Fibroblast of skin of scalp (primary cell): ENCODE measurements around the gene HES4.
"Not testable (repeated sequence)": the region's sequence is repeated elsewhere in the genome, so short reads cannot be mapped to it uniquely, and the experiment has no call there.

Experiments used
- DNase-seq: peaks from one replicate; pipeline ENCODE4 v3.0.0-alpha.2; 2013

HES4 gene

GRCh38 chr1:997993-998744 is 1.7 kb downstream of the HES4 start:
- DNase-seq, result no peak

GRCh38 chr1:997713-997992 is 2.2 kb downstream of the HES4 start:
- no peak for DNase-seq

GRCh38 chr1:996851-997712 is 2.8 kb downstream of the HES4 start:
- DNase-seq, result no peak

GRCh38 chr1:995665-996633 is 3.9 kb downstream of the HES4 start:
- peak; percentile 14 for DNase-seq

- not testable (repeated sequence) for DNase-seq
Measured at GRCh38 chr1:994546-994945, 5.4 kb downstream of the HES4 start.

GRCh38 chr1:993379-993995 is 6.4 kb downstream of the HES4 start:
- DNase-seq, result no peak

- DNase-seq, result no peak
Measured at GRCh38 chr1:992362-992761, 7.5 kb downstream of the HES4 start.

- DNase-seq, result no peak
Measured at GRCh38 chr1:991895-992294, 8.0 kb downstream of the HES4 start.

GRCh38 chr1:991275-991674 is 8.6 kb downstream of the HES4 start:
- DNase-seq, result not testable (repeated sequence)

- DNase-seq, result not testable (repeated sequence)
Measured at GRCh38 chr1:988061-988460, 11.8 kb downstream of the HES4 start.

- no peak for DNase-seq
Measured at GRCh38 chr1:985126-985525, 14.8 kb downstream of the HES4 start.

GRCh38 chr1:984476-984814 is 15.5 kb downstream of the HES4 start:
- no peak for DNase-seq

- DNase-seq, result peak; percentile 26
Measured at GRCh38 chr1:983798-984475, 16.0 kb downstream of the HES4 start.

- no peak for DNase-seq
Measured at GRCh38 chr1:982765-983436, 17.0 kb downstream of the HES4 start.

GRCh38 chr1:981955-982558 is 17.8 kb downstream of the HES4 start, which contains the start of gene PERM1:
TSS of gene PERM1 (minus strand) at chr1:982093. CDS start at chr1:981029, 1,064 bp downstream.
- DNase-seq, result no peak

- DNase-seq, result no peak
Measured at GRCh38 chr1:981491-981954, 18.4 kb downstream of the HES4 start.

- DNase-seq, result no peak
Measured at GRCh38 chr1:980602-981395, 19.1 kb downstream of the HES4 start.

- no peak for DNase-seq
Measured at GRCh38 chr1:980137-980571, 19.7 kb downstream of the HES4 start.

- DNase-seq, result no peak
Measured at GRCh38 chr1:979744-980072, 20.2 kb downstream of the HES4 start.
